GM12878 (cell line): ENCODE data around the gene MAP4K4.

Experiments used
- CEBPZ ChIP-seq: fragments of 150-350 bp; IDR thresholded peaks from 2 replicates; pipeline ENCODE4 v1.6.1; 2016; ENCODE audit warnings: low read depth, low read length
- CREB1 ChIP-seq: IDR thresholded peaks from 2 replicates; pipeline ENCODE4 v1.6.1; 2012; ENCODE audit warnings: low read depth, mild to moderate bottlenecking, inconsistent platforms
- EZH2 ChIP-seq: IDR thresholded peaks from 2 replicates; pipeline ENCODE4 v1.6.1; 2012; ENCODE audit warnings: low read depth, mild to moderate bottlenecking, control low read depth, inconsistent platforms, low read length, borderline replicate concordance; ENCODE audit not compliant: control insufficient read depth
- IKZF1 ChIP-seq: fragments of 450-650 bp; conservative IDR thresholded peaks from 2 replicates; pipeline ENCODE4 v1.6.1; 2017; ENCODE audit warnings: antibody characterized with exemption, mild to moderate bottlenecking
- MTA3 ChIP-seq: IDR thresholded peaks from 2 replicates; pipeline ENCODE4 v1.6.1; 2012; ENCODE audit warnings: low read length, inconsistent platforms, borderline replicate concordance
- NFYB ChIP-seq: IDR thresholded peaks from 2 replicates; pipeline ENCODE4 v1.6.1; 2011; ENCODE audit warnings: low read depth, mild to moderate bottlenecking, low read length, improper control_type of control experiment, moderate library complexity; ENCODE audit not compliant: insufficient read depth
- PML ChIP-seq: IDR thresholded peaks from 2 replicates; pipeline ENCODE4 v1.6.1; 2012; ENCODE audit warnings: low read length, inconsistent platforms
- POLR2A ChIP-seq: IDR thresholded peaks from 2 replicates; pipeline ENCODE4 v1.6.1; 2011; ENCODE audit warnings: low read depth, mild to moderate bottlenecking, low read length
- SIN3A ChIP-seq: IDR thresholded peaks from 2 replicates; pipeline ENCODE4 v1.6.1; 2012; ENCODE audit warnings: low read depth, low read length, improper control_type of control experiment
- TBL1XR1 ChIP-seq: IDR thresholded peaks from 2 replicates; pipeline ENCODE4 v1.6.1; 2012; ENCODE audit warnings: low read depth, low read length, improper control_type of control experiment

GRCh38 chr2:101698014-101698843 is 722 bp downstream of the MAP4K4 start:
- TF ChIP-seq SIN3A = no peak
- no peak for TF ChIP-seq MTA3
- no peak for TF ChIP-seq CREB1
- TF ChIP-seq IKZF1 = no peak
- no peak for TF ChIP-seq NFYB
- TF ChIP-seq TBL1XR1 = no peak
- no peak for TF ChIP-seq PML
- TF ChIP-seq EZH2 = no peak
- no peak for TF ChIP-seq CEBPZ
- no peak for TF ChIP-seq POLR2A
